ENCODE data around the gene HHATL. TPM values are rescaled to one million over a fixed set of nuclear protein-coding genes. Genes with fewer than 3 reads are reported as not detected.

HHATL gene
- total RNA-seq, 1 donor from 2014 or later, result 0.73 TPM

GRCh38 chr3:42652611-42653302, 49.8 kb downstream of the HHATL start:
- DNase-seq (ENCODE audit: low spot score), result peak; percentile 76

- no peak for DNase-seq (ENCODE audit: low spot score)
Measured at GRCh38 chr3:42652251-42652610, 50.4 kb downstream of the HHATL start.

- DNase-seq (ENCODE audit: low spot score), result no peak
Measured at GRCh38 chr3:42651248-42652091, 51.1 kb downstream of the HHATL start.

- DNase-seq (ENCODE audit: low spot score), result no peak
Measured at GRCh38 chr3:42649783-42650182, 52.8 kb downstream of the HHATL start.

- no peak for DNase-seq (ENCODE audit: low spot score)
Measured at GRCh38 chr3:42649006-42649405, 53.6 kb downstream of the HHATL start.

- no peak for DNase-seq (ENCODE audit: low spot score)
Measured at GRCh38 chr3:42647821-42648459, 54.7 kb downstream of the HHATL start.

Other genes starting within 250 kb of the HHATL start
- 72.7 TPM for gene VIPR1, start 200.2 kb downstream of the HHATL start, total RNA-seq
- gene SEC22C, start 120.8 kb downstream of the HHATL start, total RNA-seq, result 37.2 TPM
- 21.6 TPM for gene SS18L2, start 111.9 kb downstream of the HHATL start, total RNA-seq
- gene NKTR, start 102.1 kb downstream of the HHATL start, total RNA-seq, result 137 TPM
- gene ZBTB47, start 49.1 kb downstream of the HHATL start, total RNA-seq, result 32.1 TPM
- gene KLHL40, start 17.3 kb downstream of the HHATL start, total RNA-seq, result not detected
- gene CCDC13, start 70.5 kb upstream of the HHATL start, total RNA-seq, result 1.2 TPM
- 182 TPM for gene HIGD1A, start 101.7 kb upstream of the HHATL start, total RNA-seq
- 17.2 TPM for gene ACKR2, start 106.6 kb upstream of the HHATL start, total RNA-seq
- not detected for gene CYP8B1, start 173.1 kb upstream of the HHATL start, total RNA-seq
- 45.1 TPM for gene ZNF662, start 203.3 kb upstream of the HHATL start, total RNA-seq

All from ureter (tissue), 1 donor.